IPS-NIHi7 (cell line): ENCODE results near the gene POLR1F.

Source experiments
- DNase-seq: peaks from one replicate; pipeline ENCODE4 v3.0.0; 2012; ENCODE audit warnings: mixed read lengths; ENCODE audit errors: extremely low spot score

The POLR1F gene

GRCh38 chr7:19675816-19676215 lies 33.0 kb downstream of the POLR1F start:
- no peak for DNase-seq

- no peak for DNase-seq
Observed at GRCh38 chr7:19674266-19674960, 34.4 kb downstream of the POLR1F start.

- no peak for DNase-seq
Observed at GRCh38 chr7:19670806-19671205, 38.0 kb downstream of the POLR1F start.

DNA sequence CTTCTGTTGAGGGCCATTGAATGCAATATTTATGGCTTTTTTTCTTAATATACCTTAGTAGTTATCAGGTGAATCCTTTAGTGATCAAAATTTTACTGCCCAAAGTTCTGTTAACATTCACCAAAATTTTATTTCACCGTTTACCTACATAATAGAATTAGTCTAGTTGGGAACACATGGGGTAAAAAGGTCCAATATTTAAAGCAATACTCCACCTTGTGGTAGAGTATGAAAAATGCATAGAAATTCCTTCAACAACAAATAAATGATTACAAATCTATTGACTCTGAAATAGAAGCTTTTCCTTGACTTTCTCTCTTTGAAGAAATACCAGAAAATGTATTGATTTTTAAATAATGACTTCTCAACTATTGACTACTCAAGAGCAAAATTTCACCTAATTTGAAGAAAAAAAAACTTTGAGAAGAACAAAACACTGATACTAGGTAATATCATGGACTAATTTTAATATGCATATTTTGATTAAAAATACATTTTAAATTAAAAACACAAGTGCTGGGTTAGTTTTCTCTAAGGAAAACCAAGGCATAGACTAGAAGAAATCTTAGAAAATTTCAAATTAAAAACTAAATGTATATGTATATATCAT lies 43.3 kb downstream of the POLR1F start:
- DNase-seq = peak; percentile 17

GRCh38 chr7:19663816-19664462 lies 44.9 kb downstream of the POLR1F start:
- DNase-seq = no peak

GRCh38 chr7:19648791-19649190 lies 60.0 kb downstream of the POLR1F start:
- no peak for DNase-seq
